HK-2 (cell line): ENCODE results near the gene YBEY.

Source experiments
- DNase-seq: peaks from one replicate; pipeline ENCODE4 v3.0.0-alpha.2; 2018; ENCODE audit not compliant: unreplicated experiment

Gene YBEY

GRCh38 chr21:46327711-46328110 lies 41.6 kb downstream of the YBEY start:
- DNase-seq, result no peak

- no peak for DNase-seq
These were observed 42.0 kb downstream of the YBEY start for GRCh38 chr21:46328151-46328550.

- DNase-seq, result no peak
These were observed 43.7 kb downstream of the YBEY start for GRCh38 chr21:46329796-46330195.

DNA sequence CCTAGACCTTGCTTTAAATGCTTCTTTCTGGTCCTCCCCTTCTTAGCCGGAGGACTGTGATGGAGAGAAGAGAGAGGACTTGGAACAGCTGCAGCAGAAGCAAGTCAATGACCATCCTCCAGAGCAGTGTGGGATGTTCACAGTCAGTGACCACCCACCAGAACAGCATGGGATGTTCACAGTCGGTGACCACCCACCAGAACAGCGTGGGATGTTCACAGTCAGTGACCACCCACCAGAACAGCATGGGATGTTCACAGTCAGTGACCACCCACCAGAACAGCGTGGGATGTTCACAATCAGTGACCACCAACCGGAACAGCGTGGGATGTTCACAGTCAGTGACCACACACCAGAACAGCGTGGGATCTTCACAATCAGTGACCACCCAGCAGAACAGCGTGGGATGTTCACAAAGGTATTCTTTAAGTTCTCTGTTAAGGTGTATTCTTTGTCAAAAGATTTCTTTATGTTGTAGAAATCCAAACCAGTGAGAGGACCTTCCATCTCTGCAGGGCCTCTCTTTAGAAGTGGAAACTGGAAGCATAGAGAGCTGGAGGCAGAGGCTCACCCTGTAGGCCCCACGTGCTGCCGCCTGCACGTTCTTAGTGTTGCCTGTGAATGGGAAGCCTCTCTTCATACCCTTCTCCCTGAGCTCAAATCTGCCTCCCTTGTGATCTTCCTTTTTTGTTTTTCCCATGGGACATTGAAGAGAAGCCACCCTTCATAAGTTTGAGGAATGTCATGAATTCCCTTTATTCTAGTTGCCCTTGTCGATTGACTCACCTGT lies 48.4 kb downstream of the YBEY start:
- no peak for DNase-seq

GRCh38 chr21:46336603-46337002 lies 50.5 kb downstream of the YBEY start:
- DNase-seq, result no peak

DNA sequence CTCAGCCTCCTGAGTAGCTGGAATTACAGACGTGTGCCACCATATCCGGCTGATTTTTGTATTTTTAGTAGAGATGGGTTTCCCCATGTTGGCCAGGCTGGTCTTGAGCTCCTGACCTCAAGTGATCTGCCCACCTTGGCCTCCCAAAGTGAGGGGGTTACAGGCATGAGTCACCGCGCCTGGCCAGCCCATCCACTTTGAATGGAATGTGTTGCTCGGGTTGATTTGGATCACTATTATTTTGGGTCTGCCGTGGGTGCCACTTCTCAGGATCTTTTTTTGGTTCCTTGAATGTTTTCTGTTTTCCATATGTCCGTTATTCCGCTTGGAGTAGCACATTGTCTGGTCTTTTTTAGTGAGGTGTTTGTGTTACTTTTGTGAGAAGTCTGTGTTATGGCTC lies 54.9 kb downstream of the YBEY start:
- no peak for DNase-seq

- DNase-seq, result no peak
These were observed 58.2 kb downstream of the YBEY start for GRCh38 chr21:46344219-46344915.

DNA sequence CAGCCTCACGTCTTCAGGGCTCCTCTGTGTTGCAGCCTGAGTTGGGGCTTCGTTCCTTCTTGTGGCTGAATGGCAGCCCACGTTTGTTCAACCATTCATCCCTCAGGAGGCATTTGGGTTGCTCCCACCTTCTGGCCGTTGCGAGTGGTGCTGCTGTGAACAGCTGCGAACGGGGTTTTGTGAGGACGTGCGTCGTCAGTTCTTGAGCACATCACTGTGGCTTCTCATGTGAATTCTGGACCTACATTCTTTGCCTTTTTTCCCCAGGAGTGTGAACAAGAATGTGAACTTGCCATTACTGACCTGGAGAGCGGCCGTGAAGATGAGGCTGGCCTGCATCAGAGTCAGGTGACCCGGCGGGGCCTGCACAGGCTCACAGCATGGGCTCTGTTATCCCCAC lies 59.7 kb downstream of the YBEY start:
- no peak for DNase-seq

DNA sequence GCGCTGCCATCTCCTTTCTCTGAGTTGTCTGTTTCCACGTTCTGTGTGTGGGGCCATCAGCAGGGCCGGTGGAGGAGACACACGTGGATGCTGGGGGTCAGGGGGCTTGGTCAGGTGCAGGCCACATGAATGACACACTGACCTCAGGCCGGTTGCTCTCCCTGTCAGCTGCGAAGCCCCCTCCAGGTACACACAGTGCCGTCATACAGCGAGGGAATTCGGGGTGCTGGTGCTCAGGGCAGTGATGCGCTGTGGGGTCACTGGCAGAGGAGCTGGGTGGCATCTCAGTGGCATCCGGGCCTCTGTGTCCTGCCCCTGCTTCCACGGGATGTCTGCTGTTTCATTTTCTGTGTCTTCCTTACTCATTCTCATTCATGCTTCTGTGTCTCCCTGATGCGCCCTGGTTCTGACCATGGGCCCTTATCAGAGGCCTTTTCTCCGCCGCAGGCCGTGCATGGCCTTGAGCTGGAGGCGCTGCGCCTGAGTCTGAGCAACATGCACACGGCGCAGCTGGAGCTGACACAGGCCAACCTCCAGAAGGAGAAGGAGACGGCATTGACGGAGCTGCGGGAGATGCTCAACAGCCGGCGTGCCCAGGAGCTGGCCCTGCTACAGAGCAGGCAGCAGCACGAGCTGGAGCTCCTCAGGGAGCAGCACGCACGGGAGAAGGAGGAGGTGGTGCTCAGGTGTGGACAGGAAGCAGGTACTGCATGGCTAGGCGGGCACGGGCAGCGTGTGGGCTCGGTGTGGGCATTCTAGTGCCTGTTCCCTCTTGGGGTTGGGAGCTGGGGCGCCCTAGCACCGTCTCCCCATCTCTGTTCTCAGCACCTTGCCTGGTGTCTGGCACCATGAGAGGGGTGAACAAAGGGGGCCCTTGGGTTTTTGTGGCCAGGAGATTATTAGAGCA lies 60.4 kb downstream of the YBEY start:
- no peak for DNase-seq

DNA sequence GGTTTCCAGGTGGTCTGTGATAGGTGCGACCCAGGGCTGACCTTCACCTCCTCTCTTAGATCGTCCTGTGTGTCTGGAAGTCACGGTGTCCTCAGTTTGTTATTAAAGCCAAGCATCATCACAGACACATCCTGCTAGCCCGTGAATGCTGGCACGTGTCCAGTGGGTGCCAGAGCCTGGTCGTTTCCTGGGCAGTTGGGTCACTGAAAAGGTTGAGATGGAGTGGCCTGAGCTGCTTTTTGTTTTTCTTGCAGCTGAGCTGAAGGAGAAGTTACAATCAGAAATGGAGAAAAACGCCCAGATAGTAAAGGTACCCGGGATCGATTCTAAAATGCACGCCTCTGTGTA lies 61.0 kb downstream of the YBEY start:
- DNase-seq, result no peak
